CD8-positive, alpha-beta memory T cell (primary cell): ENCODE data around the gene RBCK1. TPM values are rescaled to one million over a fixed set of nuclear protein-coding genes. Genes with fewer than 3 reads are reported as not detected.
"Not testable (repeated sequence)": the region's sequence is repeated elsewhere in the genome, so short reads cannot be mapped to it uniquely, and the experiment has no call there.

ENCODE experiments used
- CTCF ChIA-PET: fragments of 350-600 bp; sonication (Branson Sonifier 250); formaldehyde crosslinking; loops from one replicate; lab custom pipeline; 2021; ENCODE audit warnings: antibody characterized with exemption; lab: Charles Lee
- POLR2A ChIA-PET: fragments of 350-600 bp; sonication (Branson Sonifier 250); formaldehyde crosslinking; loops from one replicate; lab custom pipeline; 2021; ENCODE audit warnings: antibody characterized with exemption; lab: Charles Lee
- DNase-seq, 5 donors: peaks; one replicate each; pipeline versions ENCODE4 v3.0.0 to v3.0.0-alpha.2; 2020 to 2022; ENCODE audit warnings: mixed read lengths in 1 of 5
- H3K27ac ChIP-seq: one replicate; pipeline ENCODE4 v1.7.0; 2013; ENCODE audit warnings: low read depth, mild to moderate bottlenecking, low read length, moderate library complexity
- H3K27me3 ChIP-seq: 2 replicates; pipeline ENCODE4 v1.7.0; 2013; ENCODE audit warnings: low read length, mild to moderate bottlenecking; ENCODE audit not compliant: insufficient read depth, poor library complexity, severe bottlenecking
- H3K36me3 ChIP-seq: 2 replicates; pipeline ENCODE4 v1.7.0; 2013; ENCODE audit warnings: mild to moderate bottlenecking, low read length, moderate library complexity; ENCODE audit not compliant: insufficient read depth
- H3K4me1 ChIP-seq: 2 replicates; pipeline ENCODE4 v1.7.0; 2013; ENCODE audit warnings: mild to moderate bottlenecking, low read length, moderate library complexity; ENCODE audit not compliant: insufficient read depth
- H3K4me3 ChIP-seq: 2 replicates; pipeline ENCODE4 v1.7.0; 2013; ENCODE audit warnings: mild to moderate bottlenecking, low read length
- H3K9me3 ChIP-seq: 2 replicates; pipeline ENCODE4 v1.7.0; 2013; ENCODE audit warnings: mild to moderate bottlenecking, low read length
- H3K27ac Mint-ChIP-seq, 8 donors: one replicate each; pipeline ENCODE4 v1.8.0; 2020 to 2021; ENCODE audit warnings: mixed read lengths in 8 of 8, mild to moderate bottlenecking in 6 of 8, inconsistent platforms in 3 of 8, moderate library complexity in 3 of 8
- H3K27me3 Mint-ChIP-seq, 2 donors: one replicate each; pipeline ENCODE4 v1.8.0; 2020 to 2021; ENCODE audit warnings: mixed read lengths in 2 of 2, mild to moderate bottlenecking in 1 of 2, moderate library complexity in 1 of 2
- H3K36me3 Mint-ChIP-seq, 3 donors: one replicate each; pipeline ENCODE4 v1.8.0; 2020 to 2021; ENCODE audit warnings: mixed read lengths in 3 of 3, inconsistent platforms in 1 of 3, mild to moderate bottlenecking in 1 of 3
- H3K4me1 Mint-ChIP-seq, 3 donors: one replicate each; pipeline ENCODE4 v1.8.0; 2020 to 2021; ENCODE audit warnings: mixed read lengths in 3 of 3, inconsistent platforms in 1 of 3, mild to moderate bottlenecking in 1 of 3
- H3K4me3 Mint-ChIP-seq, 7 donors: one replicate each; pipeline ENCODE4 v1.8.0; 2020 to 2021; ENCODE audit warnings: mixed read lengths in 7 of 7, mild to moderate bottlenecking in 6 of 7, moderate library complexity in 4 of 7, inconsistent platforms in 2 of 7
- H3K9me3 Mint-ChIP-seq, 5 donors: one replicate each; pipeline ENCODE4 v1.8.0; 2020 to 2022; ENCODE audit warnings: mixed read lengths in 5 of 5, mild to moderate bottlenecking in 3 of 5, moderate library complexity in 2 of 5, inconsistent platforms in 1 of 5
- polyA plus RNA-seq: library from polyadenylated mRNA; unstranded; fragments of 300-500 nt; fragmentation: Illumina TruSeq; gene quantifications from one replicate; pipeline ENCODE4 v1.2.3, GENCODE V29; 2021
- total RNA-seq, 2 experiments: library from RNA; stranded (reverse); gene quantifications; one replicate each; pipeline ENCODE4 v1.2.3, GENCODE V29; 2021

Gene RBCK1
- total and polyA plus RNA-seq, 3 experiments from 2014 or later: 83.7 to 95.7 (median 90.5) TPM

DNA sequence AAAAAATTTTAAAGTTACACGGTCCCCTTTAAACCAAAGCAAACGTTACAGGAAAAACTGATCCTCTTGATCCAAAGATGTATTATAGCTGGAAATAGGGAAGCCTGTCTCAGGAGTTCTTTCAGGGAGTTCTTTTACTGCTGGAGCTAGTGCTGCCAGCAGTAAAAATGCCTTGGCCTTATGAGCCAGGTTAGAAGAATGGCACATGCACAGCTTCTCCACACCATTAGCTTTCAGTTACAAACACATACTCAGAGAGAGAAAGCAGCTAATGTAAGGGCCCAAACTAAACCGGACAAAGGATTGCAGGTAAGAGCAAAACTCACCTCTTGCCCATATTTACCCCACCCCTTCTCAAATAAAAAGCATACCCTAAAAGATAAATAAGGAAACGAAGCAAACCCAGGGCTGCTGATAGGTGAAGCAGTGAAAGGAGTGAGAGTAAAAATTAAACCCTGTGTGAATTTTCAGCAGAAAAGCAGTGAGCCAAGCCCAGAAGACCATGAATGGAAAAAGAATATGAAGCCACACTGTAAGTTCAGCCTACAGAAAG, 35.2 kb downstream of the RBCK1 start:
- DNase-seq: no peak
- Histone ChIP-seq H3K4me3 (no peak overlapping the region), H3K27me3 (no peaks in the 10 kb centered on the region), H3K27ac (no peak overlapping the region), H3K9me3 (no peaks in the 10 kb centered on the region), H3K36me3 (peaks cover 16% of the 10 kb centered on the region), H3K4me1 (peaks cover 19% of the 10 kb centered on the region)
- POLR2A ChIA-PET: no interaction called here
- no peaks in the 10 kb centered on the region for H3K27me3 Mint-ChIP-seq
- H3K36me3 Mint-ChIP-seq: peaks cover 0 to 75% (median 23%) of the 10 kb centered on the region in 3 donors
- no peak overlapping the region for H3K4me3 Mint-ChIP-seq
- H3K9me3 Mint-ChIP-seq: no peaks in the 10 kb centered on the region
- peaks cover 23 to 41% (median 34%) of the 10 kb centered on the region in 3 donors for H3K4me1 Mint-ChIP-seq
- CTCF ChIA-PET: interaction anchor here (1.5 kb wide), 1 partner anchor 45 kb away, joined by 3 read pairs; no protein-coding TSS in a partner anchor
- H3K27ac Mint-ChIP-seq: peak overlapping the region in 1 of 8 donors; percentile 54

DNA sequence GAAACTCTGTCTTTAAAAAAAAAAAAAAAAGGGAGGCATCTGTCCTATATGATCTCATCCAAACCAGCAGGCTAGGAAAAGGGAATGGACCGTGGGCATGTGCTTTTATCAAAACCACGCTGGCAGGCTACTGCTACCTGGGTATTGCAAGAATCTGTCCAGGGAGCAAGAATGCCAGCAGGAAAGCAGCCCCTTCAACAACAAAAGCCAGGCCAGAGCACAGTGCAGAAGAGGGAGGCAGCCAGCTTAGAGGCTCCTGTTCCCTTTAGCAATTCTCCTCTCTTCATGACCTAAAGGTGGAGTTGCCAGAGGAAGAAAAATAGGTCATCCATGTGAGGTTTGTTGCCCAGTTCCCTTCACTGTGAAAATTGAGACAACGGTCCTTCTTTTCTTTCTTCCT, 36.0 kb downstream of the RBCK1 start:
- Mint-ChIP-seq H3K27ac (peak overlapping the region in 1 of 8 donors; percentile 64), H3K4me1 (peaks cover 15 to 33% (median 26%) of the 10 kb centered on the region in 3 donors), H3K9me3 (no peaks in the 10 kb centered on the region), H3K36me3 (peaks cover 0 to 72% (median 23%) of the 10 kb centered on the region in 3 donors), H3K27me3 (no peaks in the 10 kb centered on the region), H3K4me3 (no peak overlapping the region)
- ChIA-PET CTCF (interaction anchor here (1.5 kb wide), 1 partner anchor 46 kb away, joined by 3 read pairs; no protein-coding TSS in a partner anchor), POLR2A (no interaction called here)
- H3K27me3 ChIP-seq: no peaks in the 10 kb centered on the region
- H3K27ac ChIP-seq: no peak overlapping the region
- H3K9me3 ChIP-seq: no peaks in the 10 kb centered on the region
- peaks cover 11% of the 10 kb centered on the region for H3K4me1 ChIP-seq
- DNase-seq: no peak
- H3K4me3 ChIP-seq: no peak overlapping the region
- H3K36me3 ChIP-seq: peaks cover 16% of the 10 kb centered on the region

DNA sequence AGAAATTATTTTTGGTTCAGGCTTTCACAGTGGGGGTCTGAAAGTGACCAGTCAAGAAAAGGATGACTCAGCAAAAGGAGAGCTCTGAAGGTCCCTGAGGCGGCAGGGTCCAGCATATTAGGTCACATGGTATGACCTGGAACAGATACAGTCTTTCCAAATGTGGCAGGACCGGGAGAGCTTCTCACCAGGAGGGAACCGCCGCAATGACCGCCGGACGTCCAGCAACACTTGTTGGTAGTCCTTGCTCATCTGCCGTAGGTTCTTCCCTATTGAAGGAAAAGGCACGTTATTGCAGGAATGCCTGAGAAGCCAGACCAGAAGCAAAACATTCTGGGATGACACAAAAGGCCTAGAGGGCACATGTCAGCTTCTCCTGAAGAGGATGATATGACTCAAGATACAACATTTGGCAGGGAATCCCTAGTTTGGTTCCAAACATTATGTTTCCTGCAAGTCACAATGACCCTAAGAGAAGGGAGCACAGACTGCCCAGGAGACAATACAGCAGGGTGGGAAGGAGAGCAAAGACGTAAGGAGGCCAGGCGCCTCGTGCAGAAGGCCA, 36.8 kb downstream of the RBCK1 start:
- Mint-ChIP-seq H3K9me3 (no peaks in the 10 kb centered on the region), H3K36me3 (peaks cover 0 to 72% (median 25%) of the 10 kb centered on the region in 3 donors), H3K4me3 (no peak overlapping the region), H3K27me3 (no peaks in the 10 kb centered on the region), H3K27ac (peak overlapping the region in 4 of 8 donors; percentile 10 to 78 (median 44)), H3K4me1 (peaks cover 10 to 30% (median 23%) of the 10 kb centered on the region in 3 donors)
- no peak overlapping the region for H3K27ac ChIP-seq
- ChIA-PET CTCF (no interaction called here), POLR2A (interaction anchor here (0.5 kb wide), 1 partner anchor 39 kb away, joined by 9 read pairs; no protein-coding TSS in a partner anchor)
- no peak for DNase-seq
- H3K9me3 ChIP-seq: no peaks in the 10 kb centered on the region
- no peak overlapping the region for H3K4me3 ChIP-seq
- H3K36me3 ChIP-seq: peaks cover 16% of the 10 kb centered on the region
- no peaks in the 10 kb centered on the region for H3K27me3 ChIP-seq
- H3K4me1 ChIP-seq: peaks cover 3% of the 10 kb centered on the region

GRCh38 chr20:445514-446336, 37.6 kb downstream of the RBCK1 start:
- peaks cover 16% of the 10 kb centered on the region for H3K36me3 ChIP-seq
- no peaks in the 10 kb centered on the region for H3K27me3 ChIP-seq
- DNase-seq: no peak
- Mint-ChIP-seq H3K4me1 (peaks cover 9 to 32% (median 18%) of the 10 kb centered on the region in 3 donors), H3K27me3 (no peaks in the 10 kb centered on the region), H3K9me3 (no peaks in the 10 kb centered on the region), H3K27ac (peak overlapping the region in 3 of 8 donors; percentile 10 to 78 (median 29)), H3K4me3 (no peak overlapping the region), H3K36me3 (peaks cover 0 to 65% (median 25%) of the 10 kb centered on the region in 3 donors)
- no peaks in the 10 kb centered on the region for H3K4me1 ChIP-seq
- H3K9me3 ChIP-seq: no peaks in the 10 kb centered on the region
- no peak overlapping the region for H3K4me3 ChIP-seq
- no peak overlapping the region for H3K27ac ChIP-seq
- ChIA-PET POLR2A (interaction anchor here (0.5 kb wide), 1 partner anchor 39 kb away, joined by 9 read pairs; no protein-coding TSS in a partner anchor), CTCF (no interaction called here)

- Mint-ChIP-seq H3K36me3 (peaks cover 0 to 19% (median 6%) of the 10 kb centered on the region in 3 donors), H3K4me1 (peaks cover 16 to 43% (median 21%) of the 10 kb centered on the region in 3 donors)
- H3K9me3 ChIP-seq, H3K27me3 ChIP-seq, H3K9me3 Mint-ChIP-seq, DNase-seq, H3K4me3 Mint-ChIP-seq, H3K27ac Mint-ChIP-seq, H3K27me3 Mint-ChIP-seq, H3K4me1 ChIP-seq, CTCF ChIA-PET, POLR2A ChIA-PET, H3K36me3 ChIP-seq, H3K27ac ChIP-seq, H3K4me3 ChIP-seq: not testable (repeated sequence)
Measured at GRCh38 chr20:452021-452420, 43.9 kb downstream of the RBCK1 start.

GRCh38 chr20:454951-455350, 46.9 kb downstream of the RBCK1 start:
- H3K27ac ChIP-seq: no peak overlapping the region
- H3K27me3 ChIP-seq: no peaks in the 10 kb centered on the region
- Mint-ChIP-seq H3K36me3 (peaks cover 0 to 15% (median 2%) of the 10 kb centered on the region in 3 donors), H3K4me1 (peaks cover 26 to 57% (median 44%) of the 10 kb centered on the region in 3 donors), H3K4me3 (no peak overlapping the region), H3K9me3 (no peaks in the 10 kb centered on the region), H3K27ac (no peak overlapping the region), H3K27me3 (no peaks in the 10 kb centered on the region)
- H3K36me3 ChIP-seq: peaks cover 4% of the 10 kb centered on the region
- ChIA-PET POLR2A (no interaction called here), CTCF (no interaction called here)
- H3K4me1 ChIP-seq: peaks cover 14% of the 10 kb centered on the region
- H3K4me3 ChIP-seq: no peak overlapping the region
- H3K9me3 ChIP-seq: no peaks in the 10 kb centered on the region
- DNase-seq: no peak

DNA sequence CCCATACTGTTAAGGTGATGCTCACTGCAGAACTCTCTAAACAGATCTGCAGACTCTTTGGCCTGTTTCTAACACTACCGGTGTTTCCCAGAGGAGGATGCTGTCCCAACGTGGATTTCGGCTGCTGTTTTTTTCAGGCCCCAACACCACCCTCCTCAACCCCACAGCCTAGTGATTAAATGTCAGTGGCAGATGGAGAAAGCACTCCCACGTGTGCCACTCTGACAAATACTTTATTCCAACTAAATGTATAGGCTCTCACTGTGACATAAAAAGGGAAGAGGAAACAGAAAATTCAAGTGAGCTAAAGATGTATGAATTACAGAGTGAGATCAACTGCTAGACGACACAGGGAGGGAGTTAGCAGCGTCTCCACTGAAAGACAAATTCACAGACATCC, 50.7 kb downstream of the RBCK1 start:
- Histone ChIP-seq H3K9me3 (no peaks in the 10 kb centered on the region), H3K4me3 (no peak overlapping the region), H3K36me3 (no peaks in the 10 kb centered on the region), H3K27ac (no peak overlapping the region), H3K4me1 (peaks cover 37% of the 10 kb centered on the region), H3K27me3 (no peaks in the 10 kb centered on the region)
- ChIA-PET POLR2A (no interaction called here), CTCF (no interaction called here)
- H3K4me1 Mint-ChIP-seq: peaks cover 44 to 65% (median 63%) of the 10 kb centered on the region in 3 donors
- peak overlapping the region in 1 of 8 donors; percentile 60 for H3K27ac Mint-ChIP-seq
- DNase-seq: no peak
- no peaks in the 10 kb centered on the region for H3K27me3 Mint-ChIP-seq
- peaks cover 0 to 12% (median 2%) of the 10 kb centered on the region in 3 donors for H3K36me3 Mint-ChIP-seq
- no peaks in the 10 kb centered on the region for H3K9me3 Mint-ChIP-seq
- peak overlapping the region in 1 of 7 donors; percentile 82 for H3K4me3 Mint-ChIP-seq
